AG04450 (cell line): ENCODE measurements around the gene TRIM54. TPM values are rescaled to one million over a fixed set of nuclear protein-coding genes. Genes with fewer than 3 reads are reported as not detected.
"Not testable (repeated sequence)": the region's sequence is repeated elsewhere in the genome, so short reads cannot be mapped to it uniquely, and the experiment has no call there.

Experiments
- CTCF ChIA-PET: fragments of 300-600, 350-600 bp; formaldehyde crosslinking; extraction: SDS; loops from one replicate; lab custom pipeline; 2022; ENCODE audit warnings: antibody characterized with exemption, inconsistent platforms; lab: Charles Lee
- POLR2A ChIA-PET: fragments of 350-600 bp; formaldehyde crosslinking; extraction: SDS; loops from one replicate; lab custom pipeline; 2021; ENCODE audit warnings: antibody characterized with exemption, inconsistent platforms; lab: Yijun Ruan, JAX
- DNase-seq: peaks from one replicate; pipeline ENCODE4 v3.0.0-alpha.2; 2011; ENCODE audit warnings: low read depth, low spot score
- H3K27ac ChIP-seq: one replicate; pipeline ENCODE4 v1.5.1; 2012; ENCODE audit warnings: low read depth, low read length, control low read depth
- H3K27me3 ChIP-seq: one replicate; pipeline ENCODE4 v1.6.0; 2012; ENCODE audit warnings: low read length; ENCODE audit not compliant: control insufficient read depth, insufficient read depth
- H3K4me3 ChIP-seq: 2 replicates; pipeline ENCODE4 v1.5.1; 2011; ENCODE audit warnings: mild to moderate bottlenecking, low read depth, low read length, control low read depth
- H3K9me3 ChIP-seq: 2 replicates; pipeline ENCODE4 v1.5.1; 2012; ENCODE audit warnings: low read length; ENCODE audit not compliant: control insufficient read depth, insufficient read depth
- polyA plus RNA-seq: library from polyadenylated mRNA; depleted of rRNA; stranded (reverse); fragments of >200 nt; gene quantifications from 2 replicates; pipeline ENCODE4 v1.2.3, GENCODE V29; 2011
- TF ChIP-seq, protein P1 (sequence below): IDR thresholded peaks from 2 replicates; pipeline ENCODE4 v1.5.1; 2011; ENCODE audit warnings: low read depth, low read length, control low read depth, inconsistent platforms

TRIM54 gene
- polyA plus RNA-seq, 1 experiment, result 0.05 TPM

DNA sequence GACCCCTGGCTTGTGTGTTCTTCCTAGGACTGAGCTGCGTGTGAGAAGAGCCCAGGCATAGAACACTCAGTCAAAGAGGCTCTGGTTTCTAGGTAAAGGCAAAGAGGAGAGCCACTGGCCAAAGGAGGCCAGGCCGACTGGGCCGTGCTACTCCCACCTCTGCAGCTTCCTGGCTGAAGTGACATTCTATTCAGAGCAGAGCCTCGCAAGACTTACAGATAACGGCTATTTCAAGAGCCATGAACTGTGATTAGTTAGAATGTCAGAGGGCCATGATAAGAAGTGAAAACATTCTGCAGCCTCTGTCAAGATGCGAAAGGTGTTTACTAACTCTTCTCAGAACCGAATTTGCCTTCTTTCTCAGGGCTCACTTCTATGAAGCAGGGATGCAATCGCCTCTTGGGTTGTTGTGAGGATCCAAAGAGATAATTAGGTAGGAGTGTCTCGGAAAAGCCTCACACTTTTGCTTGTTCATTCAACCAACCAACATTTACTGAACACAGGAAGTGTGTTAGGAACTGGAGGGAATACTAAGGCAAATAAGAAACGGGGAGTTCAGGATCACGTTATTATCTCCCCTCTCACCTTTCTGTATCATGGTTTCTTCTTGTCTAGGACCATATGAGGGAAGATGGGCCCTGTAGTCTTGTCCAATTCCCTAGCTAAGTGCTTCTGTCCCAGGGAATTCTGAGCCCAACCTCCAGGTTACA lies 10.4 kb upstream of the TRIM54 start:
- Histone ChIP-seq H3K4me3 (no peak overlapping the region), H3K27me3 (peaks cover 27% of the 10 kb centered on the region), H3K9me3 (no peaks in the 10 kb centered on the region), H3K27ac (no peak overlapping the region)
- CTCF ChIA-PET, result interaction anchor here (1.7 to 4.2 kb wide), 2 partner anchors 9 to 17 kb away, joined by 4 to 45 read pairs; partner anchors contain the start of gene TRIM54
- TF ChIP-seq, protein P1, sequence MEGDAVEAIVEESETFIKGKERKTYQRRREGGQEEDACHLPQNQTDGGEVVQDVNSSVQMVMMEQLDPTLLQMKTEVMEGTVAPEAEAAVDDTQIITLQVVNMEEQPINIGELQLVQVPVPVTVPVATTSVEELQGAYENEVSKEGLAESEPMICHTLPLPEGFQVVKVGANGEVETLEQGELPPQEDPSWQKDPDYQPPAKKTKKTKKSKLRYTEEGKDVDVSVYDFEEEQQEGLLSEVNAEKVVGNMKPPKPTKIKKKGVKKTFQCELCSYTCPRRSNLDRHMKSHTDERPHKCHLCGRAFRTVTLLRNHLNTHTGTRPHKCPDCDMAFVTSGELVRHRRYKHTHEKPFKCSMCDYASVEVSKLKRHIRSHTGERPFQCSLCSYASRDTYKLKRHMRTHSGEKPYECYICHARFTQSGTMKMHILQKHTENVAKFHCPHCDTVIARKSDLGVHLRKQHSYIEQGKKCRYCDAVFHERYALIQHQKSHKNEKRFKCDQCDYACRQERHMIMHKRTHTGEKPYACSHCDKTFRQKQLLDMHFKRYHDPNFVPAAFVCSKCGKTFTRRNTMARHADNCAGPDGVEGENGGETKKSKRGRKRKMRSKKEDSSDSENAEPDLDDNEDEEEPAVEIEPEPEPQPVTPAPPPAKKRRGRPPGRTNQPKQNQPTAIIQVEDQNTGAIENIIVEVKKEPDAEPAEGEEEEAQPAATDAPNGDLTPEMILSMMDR, result no peak
- POLR2A ChIA-PET, result no interaction called here
- no peak for DNase-seq

DNA sequence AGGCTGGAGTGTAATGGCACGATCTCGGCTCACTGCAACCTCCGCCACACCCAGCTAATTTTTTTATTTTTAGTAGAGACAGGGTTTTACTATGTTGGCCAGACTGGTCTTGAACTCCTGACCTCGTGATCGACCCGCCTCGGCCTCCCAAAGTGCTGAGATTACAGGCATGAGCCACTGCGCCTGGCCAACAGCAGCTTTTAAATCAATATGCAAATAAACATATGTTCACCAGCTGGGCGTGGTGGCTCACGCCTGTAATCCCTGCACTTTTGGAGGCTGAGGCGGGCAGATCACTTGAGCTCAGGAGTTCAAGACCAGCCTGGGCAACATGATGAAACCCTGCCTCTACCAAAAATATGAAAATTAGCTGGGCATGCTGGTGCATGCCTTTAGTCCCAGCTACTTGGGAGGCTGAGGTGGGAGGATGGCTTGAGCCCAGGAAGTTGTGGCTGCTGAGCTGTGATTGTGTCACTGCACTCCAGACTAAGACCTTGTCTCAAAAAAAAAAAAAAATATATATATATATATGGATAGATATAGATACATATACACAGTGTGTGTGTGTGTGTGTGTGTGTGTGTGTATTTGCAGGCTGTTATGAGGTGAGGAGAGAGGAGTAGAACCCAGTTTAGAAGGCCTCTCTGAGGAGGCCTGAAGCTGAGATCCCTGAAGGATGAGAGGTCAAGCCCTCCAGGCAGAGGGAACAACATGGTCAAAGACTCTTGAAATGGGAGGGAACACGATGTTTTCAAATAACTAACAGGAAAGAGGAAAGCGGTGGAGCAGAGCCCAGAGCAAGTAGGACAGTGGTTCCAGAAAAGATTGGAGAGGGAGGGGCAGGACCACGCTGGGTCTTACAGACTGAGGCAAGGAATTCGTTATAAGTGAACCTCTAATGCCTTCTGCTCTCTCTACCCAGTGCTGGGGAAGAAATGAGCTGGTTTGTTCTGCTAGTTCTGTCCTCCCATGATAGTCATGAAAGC lies 9.4 kb upstream of the TRIM54 start:
- not testable (repeated sequence) for H3K4me3 ChIP-seq, DNase-seq, H3K9me3 ChIP-seq, H3K27ac ChIP-seq
- POLR2A ChIA-PET, result interaction anchor here (0.7 kb wide), 1 partner anchor 31 kb away, joined by 4 read pairs; no protein-coding TSS in a partner anchor
- CTCF ChIA-PET, result interaction anchor here (0.7 to 4.2 kb wide), 5 partner anchors 8 to 84 kb away, joined by 3 to 45 read pairs (median 5); partner anchors contain the start of gene TRIM54
- H3K27me3 ChIP-seq, result peaks cover 24% of the 10 kb centered on the region

DNA sequence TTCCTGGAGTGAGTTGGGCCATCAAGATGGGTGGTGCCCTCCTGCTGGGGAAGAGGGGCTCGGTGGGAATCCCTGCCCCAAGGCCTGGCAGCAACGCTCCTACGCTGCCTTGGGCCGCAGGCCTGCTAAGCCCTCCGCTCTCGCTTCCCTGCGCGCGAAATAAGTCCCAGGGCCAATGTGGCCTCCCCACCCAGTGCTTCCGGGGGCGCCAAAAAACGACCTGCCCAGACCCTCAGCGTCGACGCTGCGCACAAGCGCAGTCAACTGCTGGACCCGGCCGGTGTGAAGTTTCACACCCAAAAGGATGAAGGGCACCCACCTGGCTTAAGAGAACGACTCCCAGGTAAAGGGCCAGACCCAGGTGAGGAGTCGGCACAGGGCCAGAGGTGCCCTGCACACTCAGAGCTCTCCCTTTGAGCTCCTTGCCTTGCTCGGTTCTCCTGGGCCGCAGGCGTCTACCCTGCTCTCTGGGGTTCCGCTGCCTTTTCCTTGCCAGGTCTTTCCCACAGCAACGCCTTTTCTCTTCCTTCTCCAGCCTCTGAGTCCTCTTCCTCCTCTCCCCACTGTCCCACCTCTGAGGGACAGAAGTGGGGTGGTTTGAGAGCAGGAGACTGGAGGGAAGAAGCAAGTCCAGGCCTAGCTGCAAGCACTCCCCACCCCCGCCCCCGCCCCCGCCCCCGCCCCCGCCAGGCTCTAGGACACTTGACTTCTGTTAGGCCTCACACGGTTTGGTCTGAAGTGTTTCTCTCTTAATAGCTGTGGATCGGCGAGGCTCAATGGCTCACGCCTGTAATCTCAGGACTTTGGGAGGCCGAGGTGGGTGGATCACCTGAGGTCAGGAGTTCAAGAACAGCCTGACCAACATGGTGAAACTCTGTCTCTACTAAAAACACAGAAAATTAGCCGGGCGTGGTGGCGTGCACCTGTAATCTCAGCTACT lies 6.7 kb upstream of the TRIM54 start, which contains the start of gene DNAJC5G:
Gene DNAJC5G, plus strand, starts transcription at position 223 of the 940 bp plus-strand sequence. CDS start 1,296 bp downstream, outside the sequence.
- ChIA-PET CTCF (interaction anchor here (1.3 kb wide), 1 partner anchor 10 kb away, joined by 4 read pairs; no protein-coding TSS in a partner anchor), POLR2A (interaction anchor here (0.6 kb wide), 1 partner anchor 153 kb away, joined by 5 read pairs; the partner anchor contains the start of gene NRBP1)
- TF ChIP-seq, protein P1, result no peak

DNA sequence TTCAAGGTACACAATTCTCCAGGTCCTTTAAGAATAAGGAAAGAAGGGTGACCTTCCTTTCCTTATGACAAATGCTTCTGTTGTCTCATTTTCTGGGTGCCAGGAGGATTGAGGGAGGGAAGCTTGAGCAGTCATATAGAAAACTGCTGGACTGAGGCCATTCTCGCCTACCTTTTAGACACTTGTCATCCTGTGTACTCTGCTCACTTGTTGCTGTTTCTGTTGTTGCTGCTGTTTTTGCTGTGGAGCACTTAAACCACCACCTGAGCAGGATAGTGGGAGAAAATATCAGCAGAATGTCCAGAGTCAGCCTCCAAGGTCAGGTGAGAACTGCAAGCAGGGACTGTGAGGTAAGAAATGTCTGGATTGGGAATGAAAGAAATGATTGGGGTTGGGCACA lies 4.2 kb upstream of the TRIM54 start:
- H3K4me3 ChIP-seq, result no peak overlapping the region
- TF ChIP-seq, protein P1, result no peak
- no peaks in the 10 kb centered on the region for H3K9me3 ChIP-seq
- H3K27me3 ChIP-seq, result peaks cover 15% of the 10 kb centered on the region
- CTCF ChIA-PET, result interaction anchor here (2.4 to 6.5 kb wide), 5 partner anchors 10 to 180 kb away, joined by 11 to 64 read pairs (median 43); no protein-coding TSS in a partner anchor
- DNase-seq, result no peak
- POLR2A ChIA-PET, result no interaction called here
- no peak overlapping the region for H3K27ac ChIP-seq

More for the DNA sequence above, 6.7 kb upstream of the TRIM54 start, which contains the start of gene DNAJC5G:
- DNase-seq, result no peak
- H3K27ac ChIP-seq, result no peak within 1 kb of the TSS
- H3K9me3 ChIP-seq, result no peaks in the 10 kb centered on the region
- peaks cover 18% of the 10 kb centered on the region for H3K27me3 ChIP-seq
- H3K4me3 ChIP-seq, result no peak within 1 kb of the TSS
